ENCODE measurements around the gene HOXB2.

DNA sequence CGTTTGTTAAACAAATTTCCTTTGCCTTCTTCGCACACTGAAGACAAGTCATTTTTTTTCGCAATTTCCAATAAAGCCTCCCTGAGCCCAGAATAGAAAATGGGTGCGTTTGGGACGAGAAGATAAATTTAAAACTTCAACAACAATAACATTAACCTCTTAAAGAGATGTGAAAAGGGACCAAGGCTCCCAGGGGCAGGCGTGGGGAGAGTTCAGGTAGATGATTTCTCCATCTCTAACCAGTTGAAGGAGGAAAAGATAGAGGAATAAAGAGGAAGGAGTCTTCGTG, 34.5 kb upstream of the HOXB2 start:
- TF ChIP-seq, protein P1, sequence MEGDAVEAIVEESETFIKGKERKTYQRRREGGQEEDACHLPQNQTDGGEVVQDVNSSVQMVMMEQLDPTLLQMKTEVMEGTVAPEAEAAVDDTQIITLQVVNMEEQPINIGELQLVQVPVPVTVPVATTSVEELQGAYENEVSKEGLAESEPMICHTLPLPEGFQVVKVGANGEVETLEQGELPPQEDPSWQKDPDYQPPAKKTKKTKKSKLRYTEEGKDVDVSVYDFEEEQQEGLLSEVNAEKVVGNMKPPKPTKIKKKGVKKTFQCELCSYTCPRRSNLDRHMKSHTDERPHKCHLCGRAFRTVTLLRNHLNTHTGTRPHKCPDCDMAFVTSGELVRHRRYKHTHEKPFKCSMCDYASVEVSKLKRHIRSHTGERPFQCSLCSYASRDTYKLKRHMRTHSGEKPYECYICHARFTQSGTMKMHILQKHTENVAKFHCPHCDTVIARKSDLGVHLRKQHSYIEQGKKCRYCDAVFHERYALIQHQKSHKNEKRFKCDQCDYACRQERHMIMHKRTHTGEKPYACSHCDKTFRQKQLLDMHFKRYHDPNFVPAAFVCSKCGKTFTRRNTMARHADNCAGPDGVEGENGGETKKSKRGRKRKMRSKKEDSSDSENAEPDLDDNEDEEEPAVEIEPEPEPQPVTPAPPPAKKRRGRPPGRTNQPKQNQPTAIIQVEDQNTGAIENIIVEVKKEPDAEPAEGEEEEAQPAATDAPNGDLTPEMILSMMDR (IDR thresholded peaks at IDR 0.05), result no peak
- TF ChIP-seq EZH2 (IDR thresholded peaks at IDR 0.05; ENCODE audit: borderline replicate concordance, insufficient read depth, low read depth, low read length, poor library complexity, severe bottlenecking), result peak; percentile 27
